Keratinocyte (primary cell): Measurements from ENCODE around the gene SEMA3E.

Source experiments
- EZH2 ChIP-seq: IDR thresholded peaks from one replicate; pipeline ENCODE4 v1.6.1; 2012; ENCODE audit warnings: inconsistent platforms, mild to moderate bottlenecking, low read length, moderate library complexity
- TF ChIP-seq, protein P1 (sequence below), 3 experiments: IDR thresholded peaks in 1 of 3; conservative IDR thresholded peaks in 1 of 3; optimal IDR thresholded peaks in 1 of 3; 2 replicates in 2 of 3; 3 replicates in 1 of 3; pipeline versions ENCODE3 to v1.5.1; 2011; ENCODE audit warnings: low read length in 3 of 3, mild to moderate bottlenecking in 3 of 3, moderate library complexity in 2 of 3, control low read depth in 1 of 3, inconsistent platforms in 1 of 3; ENCODE audit not compliant: insufficient read depth in 2 of 3; ENCODE audit errors: extremely low read depth in 1 of 3

DNA sequence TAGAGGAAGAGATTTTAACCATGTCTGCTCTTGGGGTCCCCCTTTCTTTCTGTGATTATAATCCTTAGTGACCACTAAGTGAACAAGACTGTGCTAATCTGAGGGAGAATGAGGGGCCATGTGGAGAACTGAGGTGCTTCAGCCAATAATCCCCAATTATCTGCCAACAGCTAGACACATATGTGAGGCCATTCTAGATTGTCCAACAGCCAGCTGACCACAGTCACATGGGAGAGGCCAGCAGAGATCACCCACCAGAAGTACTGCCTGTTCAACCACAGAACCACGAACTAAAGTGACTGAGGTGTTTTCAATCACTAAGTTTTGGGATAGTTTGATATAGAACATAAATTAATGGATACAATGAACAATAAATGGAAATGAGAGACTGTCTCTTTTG lies 74.3 kb downstream of the SEMA3E start:
- TF ChIP-seq, protein P1, sequence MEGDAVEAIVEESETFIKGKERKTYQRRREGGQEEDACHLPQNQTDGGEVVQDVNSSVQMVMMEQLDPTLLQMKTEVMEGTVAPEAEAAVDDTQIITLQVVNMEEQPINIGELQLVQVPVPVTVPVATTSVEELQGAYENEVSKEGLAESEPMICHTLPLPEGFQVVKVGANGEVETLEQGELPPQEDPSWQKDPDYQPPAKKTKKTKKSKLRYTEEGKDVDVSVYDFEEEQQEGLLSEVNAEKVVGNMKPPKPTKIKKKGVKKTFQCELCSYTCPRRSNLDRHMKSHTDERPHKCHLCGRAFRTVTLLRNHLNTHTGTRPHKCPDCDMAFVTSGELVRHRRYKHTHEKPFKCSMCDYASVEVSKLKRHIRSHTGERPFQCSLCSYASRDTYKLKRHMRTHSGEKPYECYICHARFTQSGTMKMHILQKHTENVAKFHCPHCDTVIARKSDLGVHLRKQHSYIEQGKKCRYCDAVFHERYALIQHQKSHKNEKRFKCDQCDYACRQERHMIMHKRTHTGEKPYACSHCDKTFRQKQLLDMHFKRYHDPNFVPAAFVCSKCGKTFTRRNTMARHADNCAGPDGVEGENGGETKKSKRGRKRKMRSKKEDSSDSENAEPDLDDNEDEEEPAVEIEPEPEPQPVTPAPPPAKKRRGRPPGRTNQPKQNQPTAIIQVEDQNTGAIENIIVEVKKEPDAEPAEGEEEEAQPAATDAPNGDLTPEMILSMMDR (optimal IDR thresholded peaks at IDR 0.05 in 1 of 3, IDR thresholded peaks at IDR 0.05 in 1 of 3, conservative IDR thresholded peaks at IDR 0.05 in 1 of 3; ENCODE audit: extremely low read depth in 1 of 3, insufficient read depth in 2 of 3, low read length in 3 of 3): no peak
- no peak for TF ChIP-seq EZH2
